ENCODE measurements around the gene FANCC.

FANCC gene

GRCh38 chr9:95142728-95143127, 174.8 kb downstream of the FANCC start:
- TF ChIP-seq CTCF (IDR thresholded peaks at IDR 0.05; ENCODE audit: borderline replicate concordance, control extremely low read depth, extremely low read depth, insufficient read depth, missing control alignments), result no peak
- peak; percentile 1 for DNase-seq (ENCODE audit: low spot score)
- in situ Hi-C loops (cut with MboI; ENCODE audit: low sequenced_read_pairs, unreplicated experiment), result no loop called here

- TF ChIP-seq CTCF (IDR thresholded peaks at IDR 0.05; ENCODE audit: borderline replicate concordance, control extremely low read depth, extremely low read depth, insufficient read depth, missing control alignments), result no peak
- in situ Hi-C loops (cut with MboI; ENCODE audit: low sequenced_read_pairs, unreplicated experiment), result no loop called here
- DNase-seq (ENCODE audit: low spot score), result no peak
Measured at GRCh38 chr9:95142315-95142714, 175.2 kb downstream of the FANCC start.

GRCh38 chr9:95140821-95141220, 176.7 kb downstream of the FANCC start:
- in situ Hi-C loops (cut with MboI; ENCODE audit: low sequenced_read_pairs, unreplicated experiment), result no loop called here
- no peak for TF ChIP-seq CTCF (IDR thresholded peaks at IDR 0.05; ENCODE audit: borderline replicate concordance, control extremely low read depth, extremely low read depth, insufficient read depth, missing control alignments)
- DNase-seq (ENCODE audit: low spot score), result no peak

GRCh38 chr9:95139126-95139525, 178.4 kb downstream of the FANCC start:
- no peak for TF ChIP-seq CTCF (IDR thresholded peaks at IDR 0.05; ENCODE audit: borderline replicate concordance, control extremely low read depth, extremely low read depth, insufficient read depth, missing control alignments)
- no peak for DNase-seq (ENCODE audit: low spot score)
- in situ Hi-C loops (cut with MboI; ENCODE audit: low sequenced_read_pairs, unreplicated experiment), result no loop called here

GRCh38 chr9:95138474-95138873, 179.0 kb downstream of the FANCC start:
- in situ Hi-C loops (cut with MboI; ENCODE audit: low sequenced_read_pairs, unreplicated experiment), result no loop called here
- no peak for TF ChIP-seq CTCF (IDR thresholded peaks at IDR 0.05; ENCODE audit: borderline replicate concordance, control extremely low read depth, extremely low read depth, insufficient read depth, missing control alignments)
- no peak for DNase-seq (ENCODE audit: low spot score)

GRCh38 chr9:95137587-95138145, 179.8 kb downstream of the FANCC start:
- DNase-seq (ENCODE audit: low spot score), result no peak
- in situ Hi-C loops (cut with MboI; ENCODE audit: low sequenced_read_pairs, unreplicated experiment), result no loop called here

More at GRCh38 chr9:95137587-95138145, 179.8 kb downstream of the FANCC start:
- TF ChIP-seq CTCF (IDR thresholded peaks at IDR 0.05; ENCODE audit: borderline replicate concordance, control extremely low read depth, extremely low read depth, insufficient read depth, missing control alignments), result no peak
